IMR-90 (cell line): Measurements from ENCODE around the gene CCNI. TPM values are rescaled to one million over a fixed set of nuclear protein-coding genes. Genes with fewer than 3 reads are reported as not detected.

Experiments used
- ATAC-seq: fragments of 200-7000 bp; cut with Tn5 transposase; 2 replicates; pipeline ENCODE4 v1.9.1; 2020; ENCODE audit warnings: low read depth, mild to moderate bottlenecking, moderate library complexity
- BruUV-seq: library from RNA; stranded (reverse); fragments of 400-500 nt; replicated peaks from 2 replicates; lab custom pipeline; 2021; lab: Mats Ljungman, UMichigan
- CTCF ChIA-PET: fragments of 300-600 bp; formaldehyde crosslinking; extraction: SDS; loops from one replicate; lab custom pipeline; 2021; ENCODE audit warnings: antibody characterized with exemption; lab: Yijun Ruan, JAX
- POLR2A ChIA-PET: fragments of 300-600 bp; sonication (Branson Sonifier 250); formaldehyde crosslinking; loops from one replicate; lab custom pipeline; 2022; ENCODE audit warnings: antibody characterized with exemption; ENCODE audit not compliant: unreplicated experiment; lab: Charles Lee
- DNase-seq: peaks from one replicate; pipeline ENCODE4 v3.0.0; 2013
- H2AFZ ChIP-seq: replicated peaks from 2 replicates; pipeline ENCODE3; 2013; ENCODE audit warnings: low read length, mild to moderate bottlenecking; ENCODE audit not compliant: poor library complexity
- H2AK5ac ChIP-seq: 2 replicates; pipeline ENCODE4 v1.6.1; 2013; ENCODE audit warnings: low read depth, low read length, inconsistent platforms
- H2AK9ac ChIP-seq: replicated peaks from 2 replicates; pipeline ENCODE3; 2013; ENCODE audit warnings: mild to moderate bottlenecking, low read depth, low read length, moderate library complexity; ENCODE audit not compliant: poor library complexity
- H2BK120ac ChIP-seq: 2 replicates; pipeline ENCODE4 v1.6.1; 2013; ENCODE audit warnings: low read depth, low read length, inconsistent platforms
- H2BK15ac ChIP-seq: 3 replicates; pipeline ENCODE4 v1.6.1; 2013; ENCODE audit warnings: low read depth, low read length, inconsistent platforms
- H2BK20ac ChIP-seq: 2 replicates; pipeline ENCODE4 v1.6.1; 2013; ENCODE audit warnings: low read depth, mild to moderate bottlenecking, inconsistent platforms, low read length, moderate library complexity
- H2BK5ac ChIP-seq: 2 replicates; pipeline ENCODE4 v1.6.1; 2013; ENCODE audit warnings: mild to moderate bottlenecking, low read depth, low read length, inconsistent platforms; ENCODE audit not compliant: poor library complexity, severe bottlenecking
- H3K14ac ChIP-seq: replicated peaks from 2 replicates; pipeline ENCODE4 v1.6.1; 2013; ENCODE audit warnings: low read depth, low read length, inconsistent platforms
- H3K18ac ChIP-seq: 2 replicates; pipeline ENCODE4 v1.6.1; 2013; ENCODE audit warnings: low read depth, low read length, control low read depth
- H3K23ac ChIP-seq: 2 replicates; pipeline ENCODE4 v1.6.1; 2013; ENCODE audit warnings: low read depth, low read length, inconsistent platforms
- H3K27ac ChIP-seq: 2 replicates; pipeline ENCODE4 v1.5.1; 2013; ENCODE audit warnings: mild to moderate bottlenecking, control low read depth, low read length; ENCODE audit not compliant: insufficient read depth
- H3K27me3 ChIP-seq: 2 replicates; pipeline ENCODE4 v1.6.1; 2013; ENCODE audit warnings: low read length; ENCODE audit not compliant: control insufficient read depth, insufficient read depth
- H3K36me3 ChIP-seq: 2 replicates; pipeline ENCODE4 v1.6.1; 2013; ENCODE audit warnings: low read length, mixed read lengths; ENCODE audit not compliant: control insufficient read depth, insufficient read depth
- H3K4ac ChIP-seq: 2 replicates; pipeline ENCODE4 v1.6.1; 2013; ENCODE audit warnings: low read depth, low read length, inconsistent platforms
- H3K4me1 ChIP-seq: 2 replicates; pipeline ENCODE4 v1.6.1; 2013; ENCODE audit warnings: low read length, mixed read lengths; ENCODE audit not compliant: control insufficient read depth, insufficient read depth
- H3K4me2 ChIP-seq: 2 replicates; pipeline ENCODE4 v1.6.1; 2013; ENCODE audit warnings: low read depth, mild to moderate bottlenecking, control low read depth, low read length, moderate library complexity
- H3K4me3 ChIP-seq: 2 replicates; pipeline ENCODE4 v1.5.1; 2013; ENCODE audit warnings: low read depth, mild to moderate bottlenecking, control low read depth, low read length, moderate library complexity; ENCODE audit not compliant: insufficient read depth
- H3K56ac ChIP-seq: 2 replicates; pipeline ENCODE4 v1.6.1; 2013; ENCODE audit warnings: low read length, inconsistent platforms; ENCODE audit not compliant: insufficient read depth; ENCODE audit errors: extremely low read depth
- H3K79me1 ChIP-seq, 2 experiments: 2 replicates each; pipeline ENCODE4 v1.6.1; 2013; ENCODE audit warnings: low read length in 2 of 2, inconsistent platforms in 1 of 2, low read depth in 1 of 2
- H3K9ac ChIP-seq: 2 replicates; pipeline ENCODE4 v1.6.1; 2013; ENCODE audit warnings: low read depth, low read length, control low read depth
- H3K9me1 ChIP-seq: 2 replicates; pipeline ENCODE4 v1.6.1; 2013; ENCODE audit warnings: low read length, inconsistent platforms; ENCODE audit not compliant: insufficient read depth
- H3K9me3 ChIP-seq: 2 replicates; pipeline ENCODE4 v1.6.1; 2013; ENCODE audit warnings: low read length; ENCODE audit not compliant: control insufficient read depth, insufficient read depth
- H4K20me1 ChIP-seq: 2 replicates; pipeline ENCODE4 v1.6.1; 2013; ENCODE audit warnings: low read length, inconsistent platforms; ENCODE audit not compliant: insufficient read depth
- H4K5ac ChIP-seq: 2 replicates; pipeline ENCODE4 v1.6.1; 2013; ENCODE audit warnings: mild to moderate bottlenecking, low read depth, low read length, control low read depth
- H4K8ac ChIP-seq, 2 experiments: 2 replicates each; pipeline ENCODE4 v1.6.1; 2013; ENCODE audit warnings: low read depth in 2 of 2, low read length in 2 of 2, control low read depth in 1 of 2, inconsistent platforms in 1 of 2
- H4K91ac ChIP-seq: 2 replicates; pipeline ENCODE4 v1.6.1; 2013; ENCODE audit warnings: low read depth, low read length, inconsistent platforms; ENCODE audit not compliant: insufficient read depth
- CEBPB ChIP-seq: IDR thresholded peaks from 2 replicates; pipeline ENCODE4 v1.6.1; 2012; ENCODE audit warnings: low read depth, low read length, improper control_type of control experiment
- WGBS, 2 experiments: methylation state at CpG; one replicate each; pipeline versions ENCODE4 v1.1.5 to v1.1.7; 2013; ENCODE audit warnings: missing lambda C conversion rate in 2 of 2; ENCODE audit not compliant: insufficient read length in 1 of 2; ENCODE audit errors: extremely low coverage in 2 of 2; 5-methylcytosine and 5-hydroxymethylcytosine counted together
- dilution Hi-C: fragments of 300-500 bp; cut with HindIII; formaldehyde crosslinking; loops from one replicate; pipeline ENCODE4 v1.14.3; 2018; ENCODE audit warnings: low sequenced_read_pairs; ENCODE audit not compliant: unreplicated experiment
- in situ Hi-C: fragments of 300-500 bp; cut with MboI; formaldehyde crosslinking; loops from 3 replicates; pipeline ENCODE4 v1.14.3; 2019; ENCODE audit warnings: low sequenced_read_pairs, inconsistent platforms, mixed read lengths
- intact Hi-C: fragments of 100-400 bp; cut with micrococcal nuclease; formaldehyde crosslinking; loops from 2 replicates; pipeline ENCODE4 v1.10.0; 2022
- polyA plus RNA-seq, 3 experiments: library from polyadenylated mRNA; depleted of rRNA; stranded (reverse); fragments of >200 nt; gene quantifications; 2 replicates each; pipeline ENCODE4 v1.2.3, GENCODE V29; 2012; ENCODE audit warnings: low replicate concordance in 1 of 3
- total RNA-seq: library from RNA; depleted of rRNA; stranded (reverse); fragments of >200 nt; gene quantifications from 2 replicates; pipeline ENCODE4 v1.2.3, GENCODE V29; 2012

Gene CCNI
- total and polyA plus RNA-seq, 2 of the 4 experiments (the other 2 are of a cell fraction): 70.1 to 100 TPM

DNA sequence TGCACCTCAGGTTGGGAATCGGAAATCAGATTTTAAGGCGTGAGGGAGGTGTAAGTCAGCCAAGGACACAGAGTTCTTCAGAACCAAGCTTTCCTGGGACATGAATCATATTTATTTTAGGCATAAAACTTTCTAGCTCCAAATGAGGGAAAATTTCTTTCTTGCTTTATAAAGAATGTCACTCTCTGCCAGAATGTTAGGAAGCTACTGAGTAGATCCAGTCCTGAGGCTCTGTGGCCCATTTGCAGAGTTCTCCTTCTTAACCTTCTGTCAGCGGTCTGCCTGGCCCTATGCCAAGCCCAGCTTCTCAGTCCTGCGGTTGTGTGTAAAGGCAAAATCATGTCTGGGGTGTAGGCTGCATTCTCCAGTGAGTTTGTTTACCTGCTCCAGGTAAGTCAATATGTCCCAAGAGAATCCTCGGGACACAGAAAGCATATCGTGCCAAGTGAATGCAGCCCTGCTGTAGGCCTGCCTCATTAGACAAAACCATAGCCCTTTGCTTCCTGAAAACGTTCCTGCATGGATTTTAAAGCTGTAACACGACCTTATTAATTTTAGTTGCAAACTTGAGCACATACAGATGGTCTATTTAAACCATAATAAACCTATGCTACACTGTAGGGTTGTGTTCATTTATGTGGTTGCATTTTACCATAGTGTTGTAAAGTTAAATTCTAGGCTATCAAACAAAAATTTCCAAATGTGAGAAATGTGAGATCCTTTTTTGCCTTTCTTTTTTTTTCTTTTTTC, 29.2 kb upstream of the CCNI start:
- H3K27me3 ChIP-seq: peaks cover 2% of the 10 kb centered on the region
- no peak for DNase-seq
- H4K91ac ChIP-seq: no peak overlapping the region
- H3K79me1 ChIP-seq: no peaks in the 10 kb centered on the region
- H3K4me2 ChIP-seq: no peak overlapping the region
- H3K9me1 ChIP-seq: no peaks in the 10 kb centered on the region
- no peaks in the 10 kb centered on the region for H4K20me1 ChIP-seq
- H3K9me3 ChIP-seq: no peaks in the 10 kb centered on the region
- H2BK20ac ChIP-seq: no peak overlapping the region
- no peak overlapping the region for H3K4ac ChIP-seq
- no peak overlapping the region for H2AK5ac ChIP-seq
- H3K27ac ChIP-seq: no peak overlapping the region
- no peak overlapping the region for H3K23ac ChIP-seq
- H4K5ac ChIP-seq: no peak overlapping the region
- ChIA-PET CTCF (interaction anchor here (0.5 to 1.5 kb wide), 2 partner anchors 9 to 44 kb away, joined by 5 to 9 read pairs; no protein-coding TSS in a partner anchor), POLR2A (no interaction called here)
- no peak overlapping the region for H2AK9ac ChIP-seq
- no peak overlapping the region for H3K9ac ChIP-seq
- no peaks in the 10 kb centered on the region for H3K36me3 ChIP-seq
- no peak overlapping the region for H4K8ac ChIP-seq
- no TSS peak for BruUV-seq
- no peak overlapping the region for H2BK15ac ChIP-seq
- ATAC-seq: no peak
- 60% methylated on average over 1 of the region's 8 CpGs; no CpG with 5 or more reads in 1 of the 2 experiments for WGBS, 2 experiments
- dilution Hi-C loops (no loop called here), in situ Hi-C loops (no loop called here), intact Hi-C loops (loop anchor here (5.0 kb wide), 1 partner anchor 37 kb away; no protein-coding TSS in a partner anchor)
- H2BK120ac ChIP-seq: no peak overlapping the region
- TF ChIP-seq CEBPB: no peak
- no peak overlapping the region for H2AFZ ChIP-seq
- H3K4me3 ChIP-seq: no peak overlapping the region
- H3K4me1 ChIP-seq: no peaks in the 10 kb centered on the region
- H3K14ac ChIP-seq: no peak overlapping the region
- no peak overlapping the region for H3K18ac ChIP-seq
- H2BK5ac ChIP-seq: no peak overlapping the region
- no peak overlapping the region for H3K56ac ChIP-seq
